GDM1 (cell line): ENCODE results near the gene SPRYD4.
"Not testable (repeated sequence)": the region's sequence is repeated elsewhere in the genome, so short reads cannot be mapped to it uniquely, and the experiment has no call there.

ENCODE experiments used
- DNase-seq: peaks from one replicate; lab custom pipeline; 2025; lab: John Stamatoyannopoulos, UW

Gene SPRYD4

GRCh38 chr12:56468216-56469006 lies at the start of gene SPRYD4:
TSS of gene SPRYD4 (plus strand) at chr12:56468578. CDS start at chr12:56468592, 14 bp downstream.
- peak; percentile 88 for DNase-seq

GRCh38 chr12:56420411-56420810 lies 48.0 kb upstream of the SPRYD4 start:
- DNase-seq = no peak

- no peak for DNase-seq
Measured at GRCh38 chr12:56425193-56425592, 43.2 kb upstream of the SPRYD4 start.

- DNase-seq = no peak
Measured at GRCh38 chr12:56425940-56426438, 42.4 kb upstream of the SPRYD4 start.

GRCh38 chr12:56431288-56431687 lies 37.1 kb upstream of the SPRYD4 start:
- DNase-seq = no peak

- no peak for DNase-seq
Measured at GRCh38 chr12:56431850-56432249, 36.5 kb upstream of the SPRYD4 start.

- DNase-seq = no peak
Measured at GRCh38 chr12:56434828-56435227, 33.5 kb upstream of the SPRYD4 start.

- no peak for DNase-seq
Measured at GRCh38 chr12:56437430-56438176, 30.8 kb upstream of the SPRYD4 start.

- not testable (repeated sequence) for DNase-seq
Measured at GRCh38 chr12:56443208-56443607, 25.2 kb upstream of the SPRYD4 start.

- peak; percentile 81 for DNase-seq
Measured at GRCh38 chr12:56448860-56449621, 19.3 kb upstream of the SPRYD4 start, which contains the start of gene TIMELESS. TSS of gene TIMELESS (minus strand) at chr12:56449426. CDS start at chr12:56434170, 15,256 bp downstream.

GRCh38 chr12:56449622-56449984 lies 18.8 kb upstream of the SPRYD4 start:
- no peak for DNase-seq

- no peak for DNase-seq
Measured at GRCh38 chr12:56450241-56450640, 18.1 kb upstream of the SPRYD4 start.

- no peak for DNase-seq
Measured at GRCh38 chr12:56451147-56451546, 17.2 kb upstream of the SPRYD4 start.

GRCh38 chr12:56454557-56454956 lies 13.8 kb upstream of the SPRYD4 start, which contains the start of gene MIP:
TSS of gene MIP (minus strand) at chr12:56454657. CDS start at chr12:56454613, 44 bp downstream.
- no peak for DNase-seq

- DNase-seq = no peak
Measured at GRCh38 chr12:56457817-56458216, 10.6 kb upstream of the SPRYD4 start.

GRCh38 chr12:56461235-56462159 lies 6.9 kb upstream of the SPRYD4 start:
- no peak for DNase-seq

GRCh38 chr12:56462565-56462964 lies 5.8 kb upstream of the SPRYD4 start:
- DNase-seq = no peak

GRCh38 chr12:56469007-56469930 lies 891 bp downstream of the SPRYD4 start:
- DNase-seq = no peak

GRCh38 chr12:56474389-56474788 lies 6.0 kb downstream of the SPRYD4 start:
- no peak for DNase-seq

GRCh38 chr12:56476143-56476542 lies 7.8 kb downstream of the SPRYD4 start:
- DNase-seq = no peak
